GM19328 (cell line): ENCODE measurements around the gene PRR19.

Experiments
- ATAC-seq: cut with Tn5 transposase; IDR thresholded peaks from one replicate; pipeline ENCODE4 v1.9.1; 2021; ENCODE audit warnings: mild to moderate bottlenecking, moderate library complexity; ENCODE audit not compliant: unreplicated experiment

PRR19 gene

DNA sequence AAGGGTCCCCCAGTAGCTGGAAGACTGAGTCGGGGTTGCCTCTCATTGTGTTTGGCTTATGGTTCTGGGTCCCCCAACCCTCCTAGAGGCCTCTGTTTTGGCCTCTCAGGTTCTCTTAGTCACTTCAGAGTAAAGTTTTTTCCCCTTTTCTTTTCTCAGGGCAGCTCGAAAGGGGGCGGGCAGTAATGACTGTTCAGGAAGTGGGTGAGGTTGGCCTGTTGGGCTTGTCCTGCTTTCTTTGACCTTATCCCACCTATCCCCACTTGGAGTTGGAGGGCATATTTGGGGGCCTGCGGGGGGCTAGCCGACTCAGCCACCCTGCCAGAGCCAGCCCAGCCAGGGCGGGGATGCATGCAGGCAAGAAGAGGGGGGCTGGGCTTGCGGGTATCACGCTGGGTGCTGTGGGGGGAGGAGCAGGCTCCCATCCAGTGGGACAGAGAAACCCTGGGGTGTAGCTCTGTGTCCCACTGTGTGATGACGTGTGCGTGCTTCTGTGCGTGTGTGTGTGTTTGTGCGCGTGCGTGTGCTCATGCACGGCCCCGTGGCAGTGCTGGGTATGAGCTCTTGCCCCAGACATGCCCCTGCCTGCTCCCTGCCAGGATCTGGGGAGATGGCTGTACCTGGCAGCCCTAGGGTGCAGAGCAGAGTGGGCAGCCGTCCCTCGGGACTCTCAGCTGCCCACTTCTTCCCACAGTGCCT lies 31.4 kb upstream of the PRR19 start:
- ATAC-seq, result no peak

DNA sequence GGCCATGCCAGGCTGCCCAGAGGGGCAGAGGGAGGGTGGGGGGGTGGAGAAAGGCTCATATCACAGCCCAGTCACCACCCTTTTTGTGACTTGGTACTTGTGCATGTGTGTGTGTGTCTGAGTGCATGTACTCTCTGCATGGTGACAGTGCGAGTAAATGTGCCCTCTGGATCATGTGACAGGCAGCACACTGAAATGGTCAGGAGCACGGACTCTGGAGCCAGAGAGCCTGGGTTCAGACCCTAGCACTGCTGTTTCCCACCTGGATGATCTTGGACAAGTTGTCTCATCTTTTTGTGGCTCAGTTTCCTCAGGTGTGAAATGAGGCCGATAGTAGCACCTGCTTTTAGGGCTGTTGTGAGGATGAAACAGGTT lies 30.9 kb upstream of the PRR19 start:
- ATAC-seq, result no peak

DNA sequence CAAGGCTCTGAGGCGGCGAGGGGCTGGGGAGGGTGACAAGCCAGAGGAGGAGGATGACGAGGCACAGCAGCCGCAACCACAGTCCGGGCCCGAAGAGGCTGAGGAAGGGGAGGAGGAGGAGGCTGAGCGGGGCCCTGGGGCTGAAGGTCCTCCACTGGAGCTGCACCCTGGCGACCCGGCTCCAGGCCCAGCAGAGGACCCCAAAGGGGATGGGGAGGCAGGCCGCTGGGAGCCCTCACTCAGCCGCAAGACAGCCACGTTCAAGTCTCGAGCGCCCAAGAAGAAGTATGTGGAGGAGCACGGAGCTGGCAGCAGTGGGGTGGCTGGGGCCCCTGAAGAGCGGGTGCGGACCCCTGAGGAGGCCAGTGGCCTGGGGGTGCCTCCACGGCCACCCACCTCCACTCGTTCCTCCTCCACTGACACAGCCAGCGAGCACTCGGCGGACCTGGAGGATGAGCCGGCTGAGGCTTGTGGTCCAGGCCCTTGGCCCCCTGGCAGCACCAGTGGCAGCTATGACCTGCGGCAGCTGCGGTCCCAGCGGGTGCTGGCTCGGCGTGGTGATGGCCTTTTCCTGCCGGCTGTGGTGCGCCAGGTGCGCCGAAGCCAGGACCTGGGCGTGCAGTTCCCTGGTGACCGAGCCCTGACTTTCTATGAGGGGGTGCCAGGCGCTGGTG lies 29.9 kb upstream of the PRR19 start:
- no peak for ATAC-seq

DNA sequence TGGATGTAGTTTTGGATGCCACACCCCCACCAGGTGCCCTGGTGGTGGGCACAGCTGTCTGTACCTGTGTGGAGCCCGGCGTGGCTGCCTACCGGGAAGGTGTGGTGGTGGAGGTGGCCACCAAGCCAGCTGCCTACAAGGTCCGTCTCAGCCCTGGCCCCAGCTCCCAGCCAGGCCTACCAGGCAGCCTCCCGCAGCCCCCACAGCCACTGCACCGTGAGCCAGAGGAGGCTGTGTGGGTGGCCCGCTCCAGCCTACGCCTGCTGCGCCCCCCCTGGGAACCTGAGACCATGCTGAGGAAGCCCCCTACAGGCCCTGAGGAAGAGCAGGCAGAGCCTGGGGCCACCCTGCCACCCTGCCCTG lies 29.4 kb upstream of the PRR19 start:
- ATAC-seq, result no peak

DNA sequence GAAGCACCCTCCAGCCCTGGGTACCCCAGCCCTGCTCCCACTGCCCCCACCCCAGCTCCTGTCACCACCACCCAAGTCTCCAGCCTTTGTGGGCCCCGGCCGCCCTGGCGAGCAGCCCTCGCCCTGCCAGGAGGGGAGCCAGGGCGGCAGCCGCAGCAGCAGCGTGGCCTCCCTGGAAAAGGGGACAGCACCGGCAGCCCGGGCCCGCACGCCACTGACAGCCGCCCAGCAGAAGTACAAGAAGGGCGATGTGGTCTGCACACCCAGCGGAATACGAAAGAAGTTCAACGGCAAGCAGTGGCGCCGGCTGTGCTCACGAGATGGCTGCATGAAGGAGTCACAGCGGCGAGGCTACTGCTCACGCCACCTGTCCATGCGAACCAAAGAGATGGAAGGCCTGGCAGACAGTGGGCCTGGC lies 28.9 kb upstream of the PRR19 start:
- no peak for ATAC-seq

DNA sequence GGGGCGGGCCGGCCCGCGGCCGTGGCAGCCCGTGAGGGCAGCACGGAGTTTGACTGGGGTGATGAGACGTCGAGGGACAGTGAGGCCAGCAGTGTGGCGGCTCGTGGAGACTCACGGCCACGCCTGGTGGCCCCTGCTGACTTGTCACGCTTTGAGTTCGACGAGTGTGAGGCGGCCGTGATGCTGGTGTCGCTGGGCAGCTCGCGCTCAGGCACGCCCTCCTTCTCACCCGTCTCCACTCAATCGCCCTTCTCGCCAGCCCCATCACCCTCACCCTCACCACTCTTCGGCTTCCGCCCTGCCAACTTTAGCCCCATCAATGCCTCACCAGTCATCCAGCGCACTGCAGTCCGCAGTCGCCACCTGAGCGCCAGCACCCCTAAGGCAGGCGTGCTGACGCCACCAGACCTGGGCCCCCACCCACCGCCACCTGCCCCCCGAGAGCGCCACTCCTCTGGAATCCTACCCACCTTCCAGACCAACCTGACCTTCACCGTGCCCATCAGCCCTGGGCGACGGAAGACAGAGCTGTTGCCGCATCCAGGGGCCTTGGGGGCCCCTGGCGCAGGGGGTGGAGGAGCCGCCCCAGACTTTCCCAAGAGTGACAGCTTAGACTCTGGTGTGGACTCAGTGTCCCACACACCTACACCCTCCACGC lies 28.4 kb upstream of the PRR19 start:
- ATAC-seq, result no peak

DNA sequence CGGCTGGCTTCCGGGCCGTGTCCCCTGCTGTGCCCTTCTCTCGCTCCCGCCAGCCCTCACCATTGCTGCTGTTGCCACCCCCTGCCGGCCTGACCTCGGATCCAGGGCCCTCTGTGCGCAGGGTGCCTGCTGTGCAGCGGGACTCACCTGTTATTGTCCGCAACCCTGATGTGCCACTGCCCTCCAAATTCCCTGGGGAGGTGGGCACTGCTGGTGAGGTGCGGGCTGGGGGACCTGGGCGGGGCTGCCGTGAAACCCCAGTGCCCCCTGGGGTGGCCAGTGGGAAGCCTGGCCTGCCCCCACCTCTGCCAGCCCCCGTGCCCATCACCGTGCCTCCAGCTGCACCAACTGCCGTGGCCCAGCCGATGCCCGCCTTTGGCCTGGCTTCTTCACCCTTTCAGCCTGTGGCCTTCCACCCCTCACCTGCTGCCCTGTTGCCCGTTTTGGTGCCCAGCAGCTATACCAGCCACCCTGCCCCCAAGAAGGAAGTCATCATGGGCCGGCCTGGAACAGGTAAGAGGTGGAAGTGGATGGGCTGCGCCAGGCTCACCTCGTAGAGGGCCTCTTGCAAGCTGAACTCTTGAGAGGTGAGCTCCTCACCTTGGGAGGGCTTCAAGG lies 27.8 kb upstream of the PRR19 start:
- ATAC-seq, result no peak

DNA sequence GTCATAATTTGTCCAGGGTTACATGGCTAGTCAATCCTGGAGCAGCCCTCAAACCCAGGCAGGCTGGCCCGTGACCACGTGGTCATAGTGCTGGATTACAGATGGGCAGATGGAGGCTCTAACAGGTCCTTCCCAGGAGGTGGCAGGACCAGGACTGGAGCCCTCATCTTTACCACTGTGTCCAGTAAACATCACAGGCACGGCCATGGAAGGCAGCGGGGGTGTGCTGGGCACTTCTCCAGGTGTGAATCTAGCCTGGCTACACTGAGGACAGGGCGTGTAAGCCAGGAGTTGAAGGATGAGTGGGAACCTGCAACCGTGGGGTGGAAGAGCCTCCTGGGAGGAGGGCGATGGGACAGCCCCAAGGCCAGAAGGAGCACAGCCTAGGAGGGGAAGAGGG lies 26.8 kb upstream of the PRR19 start:
- ATAC-seq, result no peak

DNA sequence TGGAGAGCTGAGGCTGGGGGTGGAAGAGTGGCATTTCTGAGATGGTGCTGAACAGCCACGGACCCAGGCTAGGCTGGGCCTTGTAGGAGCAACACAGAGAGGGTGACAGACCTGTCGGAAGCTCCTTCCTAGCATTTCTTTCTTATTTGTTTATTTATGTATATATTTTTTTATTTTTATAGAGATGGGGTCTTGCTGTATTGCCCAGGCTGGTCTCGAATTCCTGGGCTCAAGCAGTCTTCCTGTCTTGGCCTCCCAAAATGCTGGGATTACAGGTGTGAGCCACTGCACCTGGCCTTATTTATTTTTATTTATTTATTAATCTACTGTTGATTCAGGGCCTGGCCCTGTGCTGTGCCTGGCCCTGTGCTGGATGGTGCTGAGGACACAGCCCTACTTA lies 26.4 kb upstream of the PRR19 start:
- no peak for ATAC-seq

DNA sequence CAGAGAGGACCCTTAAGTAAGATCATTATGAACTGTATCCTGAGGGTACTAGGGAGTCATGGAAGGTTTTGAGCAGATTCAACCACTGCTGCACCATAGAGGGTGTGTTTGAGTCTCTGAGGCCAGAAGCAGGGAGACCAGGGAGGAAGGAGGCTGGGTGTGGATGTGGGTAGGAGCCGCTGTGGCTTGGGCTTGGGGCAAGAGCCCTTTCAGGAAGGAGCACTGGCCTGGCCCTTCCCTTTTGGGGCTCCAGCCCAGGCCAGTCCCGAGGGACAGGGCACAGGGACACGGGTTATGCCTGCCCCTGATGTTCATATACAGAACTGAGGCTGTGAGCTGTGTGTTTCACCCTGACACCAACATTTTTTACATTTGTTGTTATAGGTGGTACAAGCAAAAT lies 25.6 kb upstream of the PRR19 start:
- ATAC-seq, result no peak

DNA sequence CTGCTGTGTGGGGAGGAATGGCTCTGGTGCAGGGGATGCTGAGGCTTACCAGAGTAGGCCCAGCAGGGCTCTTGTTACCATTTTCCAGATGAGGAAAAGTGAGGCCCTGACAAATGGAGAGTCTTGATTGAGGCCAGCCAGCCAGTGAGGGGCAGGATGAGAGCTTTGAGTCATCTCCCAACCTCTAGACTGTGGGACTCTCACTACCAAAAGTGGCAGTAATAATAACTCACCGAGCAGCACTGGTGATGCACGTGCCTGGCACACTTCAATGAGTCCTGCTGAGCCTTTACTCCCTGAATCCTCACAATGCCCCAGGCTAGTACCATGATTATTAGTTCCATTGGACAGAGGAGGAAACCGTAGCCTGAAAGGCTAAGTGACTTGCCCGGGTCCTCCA lies 25.1 kb upstream of the PRR19 start:
- ATAC-seq, result no peak

DNA sequence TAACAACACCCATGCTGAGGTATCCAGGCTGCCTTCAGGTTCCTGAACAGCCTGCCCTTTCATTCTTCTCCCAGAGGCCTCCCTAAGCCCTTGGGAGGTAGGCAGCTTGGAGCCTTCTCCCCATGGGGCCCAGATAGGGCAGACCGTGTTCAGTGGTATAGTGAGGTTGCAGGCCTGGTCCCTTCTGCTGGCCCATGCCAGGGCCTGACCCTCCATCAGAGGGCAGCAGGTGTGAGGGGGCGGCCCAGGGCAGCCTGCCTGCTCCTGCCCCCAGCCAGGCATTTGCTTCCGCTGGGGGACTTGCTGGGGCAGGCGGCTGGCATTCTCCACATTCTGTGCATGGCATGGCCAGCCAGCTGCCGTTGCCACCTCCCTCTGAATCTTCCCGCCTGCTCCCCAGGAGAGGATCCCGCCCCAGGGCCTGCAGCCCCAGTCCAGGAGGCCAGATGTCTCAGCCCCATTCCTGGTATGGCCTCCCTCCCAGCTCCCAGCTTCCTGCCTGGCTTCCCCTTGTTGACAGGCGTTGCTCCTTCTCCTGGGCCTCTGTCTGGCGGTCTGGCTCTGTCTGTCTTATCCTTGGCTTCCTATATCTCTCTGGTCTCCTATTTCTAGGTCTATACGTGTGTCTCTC lies 24.0 kb upstream of the PRR19 start:
- ATAC-seq, result no peak

DNA sequence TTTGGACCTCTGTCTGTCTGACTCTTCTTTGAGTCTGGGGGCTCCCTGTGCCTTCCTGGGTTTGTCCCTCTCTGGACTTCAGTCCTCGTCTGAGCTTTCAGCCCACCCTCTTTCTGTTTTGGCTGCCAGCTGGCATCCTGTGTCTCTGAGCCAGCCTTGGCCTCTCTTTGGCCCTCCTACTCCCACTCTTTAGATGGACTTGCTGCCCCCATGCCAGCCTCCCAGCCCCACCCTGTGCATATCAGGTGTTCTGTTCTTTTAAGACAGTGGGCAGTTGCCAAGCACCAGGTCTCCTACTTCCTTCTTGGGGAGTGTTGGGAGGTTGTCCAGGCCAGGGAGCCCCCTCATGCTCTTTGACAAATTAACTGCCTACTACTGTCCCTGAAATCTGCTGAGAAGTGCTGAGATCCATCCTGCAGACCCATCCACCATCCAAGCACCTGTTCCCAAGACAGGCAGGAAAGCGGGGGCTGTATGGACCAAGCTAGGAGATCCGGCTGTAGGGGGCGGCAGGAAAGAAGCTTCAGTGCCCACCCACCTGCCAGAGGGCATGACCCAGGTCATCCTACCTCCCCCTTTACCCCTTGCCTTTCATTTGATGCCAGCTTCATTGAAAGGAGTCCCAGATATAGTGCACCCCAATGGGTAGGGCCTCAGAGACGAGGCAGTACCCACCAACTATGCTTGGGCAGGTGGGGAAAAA lies 23.3 kb upstream of the PRR19 start:
- no peak for ATAC-seq

DNA sequence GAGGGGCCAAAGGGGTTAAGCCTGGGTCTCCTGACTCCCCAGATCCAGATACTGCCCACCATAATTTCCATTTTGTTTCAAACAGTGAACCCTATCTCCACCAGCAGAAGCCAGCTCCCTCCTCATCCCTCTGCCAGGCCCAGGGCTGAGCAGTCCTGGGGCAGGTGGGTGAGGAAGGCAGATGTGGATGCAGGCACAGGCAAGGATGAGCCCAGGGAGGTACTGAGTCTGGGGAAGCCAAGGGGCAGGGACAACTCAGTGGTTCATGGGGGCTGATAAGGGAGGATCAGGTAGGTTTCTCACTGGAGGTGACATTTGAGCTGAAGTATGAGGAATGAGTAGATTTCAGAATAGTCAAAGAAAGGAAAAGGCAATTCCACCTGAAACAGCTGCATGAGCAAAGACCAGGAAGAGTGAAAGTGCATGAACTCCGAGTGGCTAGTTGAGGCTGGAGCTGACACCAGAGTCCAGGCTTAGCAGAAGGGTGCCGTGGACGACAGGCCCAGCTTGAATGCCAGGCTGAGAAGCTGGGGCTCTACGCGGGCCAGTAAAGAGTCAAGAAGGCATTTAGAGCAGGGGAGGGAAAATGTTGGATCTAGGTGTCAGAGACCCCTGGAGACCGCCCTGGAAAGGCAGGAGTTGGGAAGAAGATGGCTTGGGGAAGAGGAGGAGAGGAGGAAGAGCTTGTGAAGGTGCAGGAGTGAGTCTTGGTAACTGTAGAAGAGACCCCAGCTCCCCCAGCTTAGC lies 22.6 kb upstream of the PRR19 start:
- ATAC-seq, result no peak

DNA sequence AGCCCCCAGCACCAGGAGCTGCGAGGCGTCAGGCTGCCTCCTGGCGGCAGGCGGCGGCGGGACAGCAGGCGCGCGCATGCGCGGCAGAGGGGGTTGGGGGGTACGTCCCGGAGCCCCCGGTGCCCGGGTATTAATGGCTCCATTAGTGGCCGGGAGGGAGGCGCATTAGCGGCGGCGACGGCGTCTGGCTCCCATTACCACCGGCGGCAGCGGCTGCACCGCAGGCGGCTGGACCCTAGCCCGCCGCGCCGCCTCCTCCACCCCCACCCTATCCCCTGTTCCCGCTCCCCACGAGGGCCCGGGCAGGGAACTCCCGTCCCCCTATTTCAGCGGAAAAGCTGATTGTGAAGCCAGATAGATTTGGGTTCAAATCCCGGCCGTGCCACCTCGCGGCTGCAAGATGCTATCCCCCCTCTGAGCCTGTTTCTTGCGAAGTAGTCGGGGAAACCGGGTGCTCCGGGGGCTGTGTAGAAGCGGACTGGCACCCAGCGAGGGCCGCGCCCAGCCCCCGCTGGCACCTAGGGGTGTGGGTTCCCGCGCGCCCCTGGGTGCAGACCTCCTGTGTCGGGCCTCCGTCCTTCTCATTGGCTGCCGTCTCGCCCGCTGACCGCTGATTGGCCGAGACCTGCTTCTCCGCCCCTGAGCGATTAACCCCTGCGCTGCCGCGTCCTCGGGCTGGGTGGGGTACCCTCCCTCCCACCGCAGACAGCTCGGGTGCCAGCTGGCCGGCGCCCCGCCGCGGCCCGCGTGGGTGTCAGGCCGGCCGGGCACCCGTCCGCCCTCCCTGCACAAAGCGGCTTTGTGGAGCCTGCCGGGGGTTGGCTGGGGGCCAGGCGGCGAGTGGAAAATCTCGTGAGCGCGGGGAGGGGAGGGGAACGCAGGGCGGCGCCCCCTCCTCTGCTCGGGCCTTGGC lies 21.8 kb upstream of the PRR19 start:
- ATAC-seq, result no peak

DNA sequence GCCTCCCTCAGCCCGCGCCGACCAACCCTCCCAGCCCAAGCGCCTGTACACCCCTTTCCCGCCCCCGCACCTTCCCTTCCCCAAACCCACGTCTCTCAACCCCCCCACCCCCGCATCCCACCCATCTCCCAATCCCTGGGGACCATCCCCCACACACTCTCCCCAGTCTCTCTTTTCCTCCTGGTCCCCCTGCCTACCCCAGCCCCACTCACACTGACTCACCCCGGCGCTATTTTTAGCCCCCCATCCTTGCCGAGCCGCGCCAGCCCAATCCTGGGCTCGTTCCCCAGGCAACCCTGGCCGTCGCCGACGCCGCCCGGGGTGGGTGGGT lies 21.2 kb upstream of the PRR19 start:
- ATAC-seq, result no peak

DNA sequence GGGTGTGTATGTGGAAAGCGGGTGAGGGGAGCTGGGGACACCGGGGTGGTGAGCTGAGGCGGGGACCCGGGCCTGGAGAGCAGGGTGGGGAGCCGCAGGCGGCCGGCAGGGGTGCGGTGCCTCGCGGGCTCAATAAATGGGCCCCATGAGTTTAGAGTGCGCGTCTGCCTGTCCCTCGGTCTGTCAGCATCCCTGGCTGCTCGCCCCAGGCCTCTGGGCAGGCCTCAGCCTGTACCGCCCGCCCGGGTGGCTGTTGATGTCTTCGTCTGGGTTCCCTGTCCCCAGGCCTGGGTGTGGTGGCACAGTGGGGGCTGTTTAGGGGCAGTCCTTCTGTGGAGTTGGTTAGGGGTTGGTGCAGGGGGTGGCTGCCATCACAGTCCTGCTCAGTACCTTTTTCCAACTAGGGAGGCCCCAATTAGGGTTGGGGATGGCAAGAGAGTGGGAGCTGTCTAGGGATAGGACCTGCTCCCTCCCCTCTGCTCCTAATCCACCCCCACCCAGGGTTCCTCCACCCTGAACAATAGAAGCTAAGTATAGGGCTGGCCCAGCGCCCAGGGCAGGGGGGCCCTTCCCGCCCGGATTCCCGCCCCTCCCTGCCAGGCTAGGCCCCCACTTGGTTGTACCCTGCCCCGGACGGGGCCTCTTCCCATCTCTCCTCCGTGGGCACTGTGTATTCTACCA lies 20.6 kb upstream of the PRR19 start:
- no peak for ATAC-seq

DNA sequence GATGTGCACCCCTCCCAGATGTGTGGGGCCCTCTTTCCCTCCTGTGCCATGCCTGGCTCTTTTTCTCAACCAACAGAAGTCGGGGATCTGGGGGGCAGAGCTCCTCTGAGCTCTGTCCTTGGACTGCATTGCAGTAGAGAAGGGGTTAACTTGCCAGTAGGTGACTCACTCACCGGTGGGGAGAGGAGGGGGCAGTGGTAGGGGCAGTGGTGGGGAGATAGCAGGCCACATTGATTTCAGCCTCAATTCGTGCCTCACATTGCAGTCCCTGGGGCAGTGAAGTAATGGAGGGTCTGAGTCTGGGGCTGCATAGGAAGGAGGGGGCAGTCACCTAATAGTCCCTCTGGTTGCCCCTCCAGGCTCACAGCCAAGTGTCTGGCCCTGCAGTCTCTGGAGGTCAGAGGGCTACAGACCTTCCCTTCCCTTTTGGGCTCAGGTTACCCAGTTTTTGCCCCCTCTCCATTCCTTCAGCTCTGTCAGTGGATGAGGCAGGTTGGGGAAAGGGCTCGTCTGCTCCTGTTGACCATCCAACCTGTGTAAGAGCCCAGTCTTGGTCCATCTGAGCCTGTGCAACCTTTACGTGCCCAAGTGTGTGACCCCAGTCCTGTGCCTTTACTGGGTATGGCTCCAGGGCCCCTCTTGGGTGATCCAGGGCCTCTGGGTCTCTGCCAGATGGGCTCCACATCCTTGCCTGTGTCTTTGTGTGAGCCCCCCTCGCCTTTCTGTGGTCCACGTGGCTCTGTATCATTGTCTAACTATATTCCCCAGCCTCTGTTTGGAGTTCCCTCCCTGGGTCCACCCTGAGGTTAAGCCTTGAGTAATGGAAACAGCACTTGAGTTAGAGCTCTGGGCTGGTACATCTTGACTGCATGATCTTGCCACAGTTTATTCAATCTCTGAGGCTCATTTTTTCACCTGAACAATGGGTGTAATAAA lies 19.8 kb upstream of the PRR19 start:
- no peak for ATAC-seq
